OCI-LY1 (cell line): ENCODE results near the gene PC.

Experiments used
- CTCF ChIP-seq: fragments of 200-600 bp; sonication (generic), shearing (Covaris generic); IDR thresholded peaks from 2 replicates; pipeline ENCODE4 v1.5.1; 2017; ENCODE audit warnings: mild to moderate bottlenecking, antibody characterized with exemption, low read length, moderate library complexity, mixed read lengths
- EZH2 ChIP-seq: fragments of 200-600 bp; sonication (generic), shearing (Covaris generic); IDR thresholded peaks from 2 replicates; pipeline ENCODE4 v1.8.0; 2017; ENCODE audit warnings: borderline replicate concordance, mixed run types, mild to moderate bottlenecking, antibody characterized with exemption, low read length, moderate library complexity, mixed read lengths

- TF ChIP-seq CTCF (no peak), EZH2 (no peak)
These were observed 82.8 kb downstream of the PC start for GRCh38 chr11:66875378-66875777.
